HG02798 (cell line): ENCODE results near the gene PEX12.
"Not testable (repeated sequence)": the region's sequence is repeated elsewhere in the genome, so short reads cannot be mapped to it uniquely, and the experiment has no call there.

ENCODE experiments used
- ATAC-seq: cut with Tn5 transposase; IDR thresholded peaks from one replicate; pipeline ENCODE4 v1.9.1; 2021; ENCODE audit warnings: mild to moderate bottlenecking; ENCODE audit not compliant: unreplicated experiment, poor library complexity

The PEX12 gene

DNA sequence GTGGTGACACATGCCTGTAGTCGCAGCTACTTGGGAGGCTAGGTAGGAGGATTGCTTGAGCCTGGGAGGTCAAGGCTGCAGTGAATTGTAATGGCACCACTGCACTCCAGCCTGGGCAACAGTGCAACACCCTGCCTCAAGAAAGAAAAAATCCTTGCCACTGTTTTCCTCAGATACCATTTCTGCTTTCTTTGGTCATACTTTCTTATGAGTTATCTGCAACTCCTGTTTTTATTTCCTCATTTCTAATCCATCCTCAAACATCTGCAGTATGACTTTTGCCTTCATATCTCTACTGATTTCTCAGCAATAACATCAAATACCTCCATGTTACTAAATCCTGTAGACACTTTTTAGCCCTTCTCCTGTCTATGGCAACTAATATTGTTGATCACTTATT is 5.7 kb upstream of the PEX12 start:
- no peak for ATAC-seq

- ATAC-seq = no peak
Observed at GRCh38 chr17:35578929-35579432, 610 bp upstream of the PEX12 start.

GRCh38 chr17:35577830-35578196 is 558 bp downstream of the PEX12 start:
- no peak for ATAC-seq

GRCh38 chr17:35575759-35576158 is 2.6 kb downstream of the PEX12 start:
- no peak for ATAC-seq

DNA sequence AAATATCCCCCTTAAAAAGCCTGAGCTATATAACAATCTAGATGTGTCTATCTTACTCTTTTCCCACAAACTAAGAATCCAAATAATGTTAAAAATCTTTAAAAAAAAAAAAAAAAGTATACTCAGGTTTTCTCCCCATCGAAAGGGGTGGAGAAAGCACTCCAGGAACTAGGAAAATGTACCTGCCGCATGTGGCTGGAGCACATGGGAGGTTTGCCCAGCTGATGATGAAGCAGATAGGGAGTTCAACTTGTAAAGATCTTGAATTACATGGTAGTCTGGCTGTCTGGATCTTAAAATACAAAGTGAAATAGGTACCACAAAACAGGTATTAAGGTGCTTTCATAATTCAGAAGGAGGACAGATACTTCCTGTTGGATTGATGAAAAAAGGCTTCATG is 9.0 kb downstream of the PEX12 start:
- ATAC-seq = no peak

GRCh38 chr17:35568561-35568960 is 9.8 kb downstream of the PEX12 start:
- no peak for ATAC-seq

GRCh38 chr17:35566968-35567367 is 11.4 kb downstream of the PEX12 start:
- no peak for ATAC-seq

DNA sequence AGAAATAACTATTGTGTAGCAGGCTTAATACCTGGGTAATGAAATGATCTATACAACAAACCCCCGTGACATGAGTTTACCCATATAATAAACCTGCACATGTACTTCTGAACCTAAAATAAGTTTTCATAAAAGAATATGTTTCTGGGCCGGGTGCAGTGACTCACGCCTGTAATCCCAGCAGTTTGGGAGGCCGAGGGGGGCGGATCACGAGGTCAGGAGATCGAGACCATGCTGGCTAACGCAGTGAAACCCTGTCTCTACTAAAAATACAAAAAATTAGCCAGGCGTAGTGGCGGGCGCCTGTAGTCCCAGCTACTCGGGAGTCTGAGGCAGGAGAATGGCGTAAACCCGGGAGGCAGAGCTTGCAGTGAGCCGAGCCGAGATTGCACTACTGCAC is 15.2 kb downstream of the PEX12 start:
- not testable (repeated sequence) for ATAC-seq

- ATAC-seq = no peak
Observed at GRCh38 chr17:35560703-35561102, 17.7 kb downstream of the PEX12 start, which contains the start of gene SLFN14. Gene SLFN14, minus strand, starts transcription at chr17:35560819. Its CDS starts 2,757 bp downstream, at chr17:35558062.

DNA sequence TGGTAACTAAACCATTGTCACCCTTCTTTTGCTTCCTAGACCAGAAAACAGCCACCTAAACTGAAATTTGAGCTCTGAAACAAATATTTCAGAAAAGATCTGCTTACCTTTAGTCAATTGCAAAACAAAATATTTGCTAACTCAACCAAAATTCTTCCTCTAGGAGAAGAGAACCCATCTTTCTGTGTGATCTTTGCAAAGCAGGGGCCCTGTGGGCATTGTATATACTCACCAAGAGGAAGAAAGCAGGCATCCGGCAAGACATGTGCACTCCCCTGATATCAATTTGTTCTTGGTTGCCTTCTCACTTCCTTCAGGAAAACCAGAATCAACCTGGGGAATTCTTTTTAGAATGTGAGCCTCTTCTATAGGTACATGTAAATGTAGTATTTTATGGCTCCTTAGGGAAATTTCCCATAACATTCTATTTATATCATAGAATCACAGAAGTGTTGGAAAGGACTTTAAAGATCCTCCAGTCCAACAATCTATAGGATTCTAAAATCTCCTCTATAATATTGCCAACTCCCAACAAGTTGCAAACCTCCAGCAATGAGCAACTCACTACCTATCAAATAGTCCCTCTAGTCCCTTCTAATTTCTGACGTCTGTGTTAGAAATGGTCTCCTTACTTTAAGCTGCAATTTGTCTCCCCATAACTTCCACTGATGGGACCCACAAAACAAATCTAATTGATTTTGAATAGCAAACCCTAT is 18.7 kb downstream of the PEX12 start:
- ATAC-seq = no peak

GRCh38 chr17:35557353-35557752 is 21.0 kb downstream of the PEX12 start:
- ATAC-seq = no peak

- ATAC-seq = no peak
Observed at GRCh38 chr17:35555691-35556090, 22.7 kb downstream of the PEX12 start.

DNA sequence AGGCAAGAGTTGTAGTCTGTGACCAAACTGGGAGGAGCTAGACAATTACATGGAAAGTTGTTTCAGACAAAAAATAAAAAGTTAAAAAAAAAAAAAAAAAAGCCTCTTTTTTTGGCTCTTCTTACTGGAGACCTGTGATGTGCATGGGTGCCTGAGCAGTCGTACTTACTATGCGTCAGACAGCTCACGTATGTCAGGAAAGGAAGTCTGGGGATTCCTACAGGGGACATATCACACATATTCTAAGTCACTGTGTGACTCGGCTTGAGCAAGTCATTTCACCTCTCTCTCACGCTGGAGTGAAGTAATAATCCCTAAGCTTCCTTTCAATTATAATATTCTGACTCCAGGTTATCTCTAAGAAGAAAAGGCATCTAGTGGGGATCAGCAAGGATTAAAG is 23.7 kb downstream of the PEX12 start:
- ATAC-seq = no peak

GRCh38 chr17:35553310-35553709 is 25.1 kb downstream of the PEX12 start:
- ATAC-seq = no peak

- ATAC-seq = no peak
Observed at GRCh38 chr17:35548978-35549377, 29.4 kb downstream of the PEX12 start.

GRCh38 chr17:35548208-35548810 is 30.1 kb downstream of the PEX12 start:
- no peak for ATAC-seq

DNA sequence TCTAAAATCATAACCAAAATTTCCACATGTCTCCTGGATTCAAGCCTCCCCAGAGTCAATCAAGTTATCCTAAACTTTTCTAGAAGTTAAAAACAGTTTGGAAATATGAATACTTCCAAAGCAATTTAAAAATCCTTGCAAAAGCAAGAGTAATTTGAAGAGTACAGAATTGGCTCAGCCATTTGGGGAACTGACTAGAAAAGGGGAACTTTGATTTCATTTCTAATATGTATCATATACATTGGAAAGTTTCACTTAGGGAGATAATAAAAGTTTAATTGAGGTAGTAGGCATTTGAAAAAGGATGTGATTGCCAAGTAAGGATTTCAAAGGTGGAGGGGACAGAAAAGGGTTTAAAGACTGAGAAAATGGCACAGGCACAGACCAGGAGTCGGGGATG is 31.9 kb downstream of the PEX12 start:
- no peak for ATAC-seq

DNA sequence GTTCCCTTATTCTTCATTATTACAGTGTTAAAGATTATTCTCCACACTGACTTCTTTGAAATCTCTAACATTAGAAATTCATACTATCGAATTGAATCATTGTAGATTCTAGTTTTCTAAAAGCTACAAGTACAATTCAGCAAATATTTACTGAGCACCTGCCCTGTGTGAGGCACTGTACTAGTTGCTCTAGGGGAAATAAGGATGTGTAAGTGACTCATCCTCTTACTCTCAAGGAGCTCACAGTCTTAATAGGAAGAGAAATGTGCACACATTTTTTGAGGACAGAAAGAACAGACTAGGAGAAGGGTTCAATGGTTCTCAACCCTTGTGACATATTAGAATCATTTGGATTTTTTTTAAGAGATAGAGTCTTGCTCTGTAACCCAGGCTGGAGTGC is 33.2 kb downstream of the PEX12 start:
- ATAC-seq = no peak

GRCh38 chr17:35543856-35544255 is 34.5 kb downstream of the PEX12 start:
- no peak for ATAC-seq

GRCh38 chr17:35542990-35543389 is 35.4 kb downstream of the PEX12 start:
- no peak for ATAC-seq

DNA sequence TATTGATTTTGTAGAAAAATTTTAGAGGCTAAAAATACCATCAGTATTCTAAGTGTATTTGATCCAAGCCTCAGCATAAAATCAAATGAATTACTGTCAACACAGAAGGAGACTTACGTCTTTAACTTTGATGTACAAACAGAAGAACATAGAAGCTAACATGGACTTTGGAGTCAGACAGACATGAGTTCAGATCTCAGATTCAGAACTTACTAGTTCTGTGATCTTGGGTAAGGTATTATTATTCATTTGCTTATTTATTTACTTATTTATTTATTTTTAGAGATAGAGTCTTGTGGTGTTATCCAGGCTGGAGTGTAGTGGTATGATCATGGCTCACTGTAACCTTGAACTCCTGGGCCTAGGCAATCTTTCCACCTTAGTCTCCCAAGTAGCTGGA is 36.9 kb downstream of the PEX12 start:
- ATAC-seq = no peak
